Measurements from ENCODE around the gene CCDC194. TPM values are rescaled to one million over a fixed set of nuclear protein-coding genes. Genes with fewer than 3 reads are reported as not detected.
A peak's percentile ranks its signal among the peaks of the same experiment; 100 is the strongest.

The CCDC194 gene
- total and polyA plus RNA-seq, 2 of the 13 experiments (the other 11 are each of a cell fraction or from before 2014, with no cell fraction given), result 0.13 to 0.21 TPM

DNA sequence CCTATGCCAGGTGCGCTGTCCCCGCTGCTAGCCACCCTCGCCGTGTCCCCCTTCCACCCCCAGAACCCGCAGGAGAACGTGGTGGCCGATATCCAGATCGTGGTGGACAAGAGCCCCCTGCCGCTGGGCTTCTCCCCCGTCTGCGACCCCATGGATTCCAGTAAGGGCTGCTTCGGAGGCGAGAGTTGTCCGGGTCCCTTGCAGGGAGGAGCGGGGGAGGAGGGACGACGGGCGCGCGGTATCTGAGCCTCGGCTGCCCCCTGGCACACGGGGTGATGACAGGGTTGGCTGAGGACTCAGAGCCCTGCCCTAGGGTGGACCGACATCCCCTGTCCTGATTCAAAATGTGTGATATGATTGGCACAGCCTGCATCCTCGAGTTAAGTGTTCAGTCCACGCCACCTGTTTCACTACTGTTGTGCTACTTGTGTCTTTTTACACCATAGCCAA is 26.5 kb upstream of the CCDC194 start (continued):
- TF ChIP-seq, protein P1, sequence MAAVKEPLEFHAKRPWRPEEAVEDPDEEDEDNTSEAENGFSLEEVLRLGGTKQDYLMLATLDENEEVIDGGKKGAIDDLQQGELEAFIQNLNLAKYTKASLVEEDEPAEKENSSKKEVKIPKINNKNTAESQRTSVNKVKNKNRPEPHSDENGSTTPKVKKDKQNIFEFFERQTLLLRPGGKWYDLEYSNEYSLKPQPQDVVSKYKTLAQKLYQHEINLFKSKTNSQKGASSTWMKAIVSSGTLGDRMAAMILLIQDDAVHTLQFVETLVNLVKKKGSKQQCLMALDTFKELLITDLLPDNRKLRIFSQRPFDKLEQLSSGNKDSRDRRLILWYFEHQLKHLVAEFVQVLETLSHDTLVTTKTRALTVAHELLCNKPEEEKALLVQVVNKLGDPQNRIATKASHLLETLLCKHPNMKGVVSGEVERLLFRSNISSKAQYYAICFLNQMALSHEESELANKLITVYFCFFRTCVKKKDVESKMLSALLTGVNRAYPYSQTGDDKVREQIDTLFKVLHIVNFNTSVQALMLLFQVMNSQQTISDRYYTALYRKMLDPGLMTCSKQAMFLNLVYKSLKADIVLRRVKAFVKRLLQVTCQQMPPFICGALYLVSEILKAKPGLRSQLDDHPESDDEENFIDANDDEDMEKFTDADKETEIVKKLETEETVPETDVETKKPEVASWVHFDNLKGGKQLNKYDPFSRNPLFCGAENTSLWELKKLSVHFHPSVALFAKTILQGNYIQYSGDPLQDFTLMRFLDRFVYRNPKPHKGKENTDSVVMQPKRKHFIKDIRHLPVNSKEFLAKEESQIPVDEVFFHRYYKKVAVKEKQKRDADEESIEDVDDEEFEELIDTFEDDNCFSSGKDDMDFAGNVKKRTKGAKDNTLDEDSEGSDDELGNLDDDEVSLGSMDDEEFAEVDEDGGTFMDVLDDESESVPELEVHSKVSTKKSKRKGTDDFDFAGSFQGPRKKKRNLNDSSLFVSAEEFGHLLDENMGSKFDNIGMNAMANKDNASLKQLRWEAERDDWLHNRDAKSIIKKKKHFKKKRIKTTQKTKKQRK (IDR thresholded peaks at IDR 0.05; ENCODE audit: low read length), result no peak
- TF ChIP-seq ZNF589 (CRISPR knock-in tag; conservative IDR thresholded peaks at IDR 0.05) (no peak), MTA1 (CRISPR knock-in tag; IDR thresholded peaks at IDR 0.05; ENCODE audit: borderline replicate concordance) (no peak), TGIF2 (CRISPR knock-in tag; IDR thresholded peaks at IDR 0.05) (no peak), NRL (CRISPR knock-in tag; IDR thresholded peaks at IDR 0.05; ENCODE audit: borderline replicate concordance) (0 out of 2 replicates have a peak, but pooled peaks have one; percentile 51), ZNF10 (CRISPR knock-in tag; IDR thresholded peaks at IDR 0.05; ENCODE audit: borderline replicate concordance, low read depth) (no peak), MAF1 (CRISPR knock-in tag; IDR thresholded peaks at IDR 0.05; ENCODE audit: borderline replicate concordance) (no peak), POLR2G (IDR thresholded peaks at IDR 0.05; ENCODE audit: low read depth, low read length) (no peak), ZNF558 (CRISPR knock-in tag; IDR thresholded peaks at IDR 0.05; ENCODE audit: borderline replicate concordance) (no peak), ARHGAP35 (CRISPR knock-in tag; IDR thresholded peaks at IDR 0.05; ENCODE audit: borderline replicate concordance) (no peak), ATF7 (IDR thresholded peaks at IDR 0.05) (no peak), ATF7 (CRISPR knock-in tag; IDR thresholded peaks at IDR 0.05) (no peak), HES4 (CRISPR knock-in tag; IDR thresholded peaks at IDR 0.05; ENCODE audit: borderline replicate concordance) (no peak), ZNF101 (CRISPR knock-in tag; IDR thresholded peaks at IDR 0.05; ENCODE audit: borderline replicate concordance, low read depth) (no peak), ZSCAN31 (CRISPR knock-in tag; IDR thresholded peaks at IDR 0.05; ENCODE audit: low read depth) (no peak), MYC (CRISPR knock-in tag; IDR thresholded peaks at IDR 0.05; ENCODE audit: borderline replicate concordance) (no peak), KDM6A (CRISPR knock-in tag; IDR thresholded peaks at IDR 0.05; ENCODE audit: low read depth) (no peak), ETS1 (CRISPR knock-in tag; IDR thresholded peaks at IDR 0.05) (no peak), ZNF75D (CRISPR knock-in tag; IDR thresholded peaks at IDR 0.05; ENCODE audit: borderline replicate concordance) (no peak), HIC2 (CRISPR knock-in tag; IDR thresholded peaks at IDR 0.05; ENCODE audit: low read depth) (peak; percentile 33; the same call in 1 of the 2 replicates), ZNF343 (CRISPR knock-in tag; IDR thresholded peaks at IDR 0.05) (no peak), SP4 (CRISPR knock-in tag; IDR thresholded peaks at IDR 0.05) (no peak)
- TF ChIP-seq, protein P2, sequence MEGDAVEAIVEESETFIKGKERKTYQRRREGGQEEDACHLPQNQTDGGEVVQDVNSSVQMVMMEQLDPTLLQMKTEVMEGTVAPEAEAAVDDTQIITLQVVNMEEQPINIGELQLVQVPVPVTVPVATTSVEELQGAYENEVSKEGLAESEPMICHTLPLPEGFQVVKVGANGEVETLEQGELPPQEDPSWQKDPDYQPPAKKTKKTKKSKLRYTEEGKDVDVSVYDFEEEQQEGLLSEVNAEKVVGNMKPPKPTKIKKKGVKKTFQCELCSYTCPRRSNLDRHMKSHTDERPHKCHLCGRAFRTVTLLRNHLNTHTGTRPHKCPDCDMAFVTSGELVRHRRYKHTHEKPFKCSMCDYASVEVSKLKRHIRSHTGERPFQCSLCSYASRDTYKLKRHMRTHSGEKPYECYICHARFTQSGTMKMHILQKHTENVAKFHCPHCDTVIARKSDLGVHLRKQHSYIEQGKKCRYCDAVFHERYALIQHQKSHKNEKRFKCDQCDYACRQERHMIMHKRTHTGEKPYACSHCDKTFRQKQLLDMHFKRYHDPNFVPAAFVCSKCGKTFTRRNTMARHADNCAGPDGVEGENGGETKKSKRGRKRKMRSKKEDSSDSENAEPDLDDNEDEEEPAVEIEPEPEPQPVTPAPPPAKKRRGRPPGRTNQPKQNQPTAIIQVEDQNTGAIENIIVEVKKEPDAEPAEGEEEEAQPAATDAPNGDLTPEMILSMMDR (CRISPR knock-in tag; IDR thresholded peaks at IDR 0.05), result peak; percentile 62
